Frontal cortex (tissue), 4 donors: ENCODE results near the gene RAB44. TPM values are rescaled to one million over a fixed set of nuclear protein-coding genes. Genes with fewer than 3 reads are reported as not detected.
"Not testable (repeated sequence)": the region's sequence is repeated elsewhere in the genome, so short reads cannot be mapped to it uniquely, and the experiment has no call there.

Experiments
- DNase-seq, 2 donors: peaks; one replicate each; pipeline ENCODE4 v3.0.0; 2012; ENCODE audit warnings: low spot score in 2 of 2
- FAIRE-seq: peaks from 2 replicates; lab custom pipeline; 2012; peaks lifted over from hg19 to GRCh38; lab: Jason Lieb, UNC
- total RNA-seq: library from RNA; depleted of rRNA; stranded (reverse); fragments of >200 nt; gene quantifications from one replicate; pipeline ENCODE4 v1.2.3, GENCODE V29; 2014
- donor health status: control.
- donor health status: control.
- donor health status: control.

The RAB44 gene
- total RNA-seq, 1 donor from 2014 or later: not detected

GRCh38 chr6:36703081-36703606, 5.5 kb downstream of the RAB44 start:
- DNase-seq (no peak), FAIRE-seq (no peak)

- DNase-seq: no peak
- FAIRE-seq: no peak
Observed at GRCh38 chr6:36703982-36704381, 6.4 kb downstream of the RAB44 start.

DNA sequence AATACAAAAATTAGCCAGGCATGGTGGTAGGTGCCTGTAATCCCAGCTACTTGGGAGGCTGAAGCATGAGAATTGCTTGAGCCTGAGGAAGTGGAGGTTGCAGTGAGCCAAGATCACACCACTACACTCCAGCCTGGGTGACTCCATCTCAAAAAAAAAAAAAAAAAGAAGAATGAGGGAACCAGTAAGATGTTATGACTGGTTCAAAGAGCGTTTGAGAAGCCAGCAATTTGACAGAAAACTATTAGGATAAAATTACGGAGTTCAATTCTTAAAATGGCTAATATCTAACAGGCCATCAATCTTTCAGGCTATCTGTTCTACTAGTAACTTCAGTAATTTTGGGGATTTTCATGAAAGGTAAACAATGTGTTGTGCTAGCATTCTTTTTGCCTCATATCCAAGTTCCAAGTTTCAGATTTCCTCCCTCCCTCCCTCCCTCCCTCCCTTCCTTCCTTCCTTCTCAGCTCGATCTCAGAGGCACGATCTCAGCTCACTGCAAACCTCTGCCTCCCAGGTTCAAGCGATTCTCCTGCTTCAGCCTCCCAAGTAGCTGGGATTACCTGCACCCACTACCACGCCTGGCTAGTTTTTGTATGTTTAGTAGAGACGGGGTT, 7.4 kb downstream of the RAB44 start:
- not testable (repeated sequence) for DNase-seq

DNA sequence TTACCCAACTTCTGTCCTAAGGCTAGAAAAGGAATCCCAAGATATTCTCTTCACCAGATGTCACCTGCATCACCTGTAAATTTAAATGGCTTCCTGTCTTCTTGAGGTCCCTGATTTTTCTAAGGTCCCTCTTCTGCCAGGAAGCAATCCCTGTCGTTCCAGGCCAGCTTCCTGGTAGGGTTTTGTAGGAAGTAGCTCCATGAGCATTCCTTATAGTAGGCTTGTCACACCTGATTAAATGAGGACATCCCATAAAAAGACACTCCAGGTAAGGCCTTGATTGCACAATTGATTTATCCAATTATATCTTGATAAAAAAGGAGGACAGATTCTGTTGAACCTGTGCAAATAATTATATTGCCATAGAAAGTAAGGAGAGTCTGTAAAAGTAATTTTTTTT, 8.7 kb downstream of the RAB44 start:
- DNase-seq (no peak), FAIRE-seq (no peak)

More for the DNA sequence above, 7.4 kb downstream of the RAB44 start:
- not testable (repeated sequence) for FAIRE-seq

- FAIRE-seq (no peak), DNase-seq (no peak)
Observed at GRCh38 chr6:36712816-36713215, 15.2 kb downstream of the RAB44 start.

DNA sequence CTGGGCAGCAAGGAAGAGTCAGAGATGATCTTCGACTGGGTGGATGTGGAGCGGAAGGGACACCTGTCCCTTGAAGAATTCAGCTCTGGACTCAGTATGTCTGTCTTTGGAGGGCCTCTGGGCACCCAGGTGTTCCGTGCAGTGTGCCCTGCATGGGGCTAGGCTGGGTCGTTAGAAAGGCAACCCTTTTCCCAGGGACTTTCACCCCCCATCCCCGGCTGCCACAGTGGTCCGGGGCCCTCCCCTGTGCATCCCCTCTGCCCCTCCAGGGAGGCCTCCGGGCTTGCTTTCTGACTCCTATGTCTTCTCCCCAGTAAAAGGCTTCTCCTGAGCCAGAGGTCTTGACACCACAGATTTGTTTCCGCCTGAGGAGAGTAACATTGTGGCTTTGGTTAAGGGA, 16.2 kb downstream of the RAB44 start:
- no peak for DNase-seq
- FAIRE-seq: no peak

- FAIRE-seq (no peak), DNase-seq (no peak)
Observed at GRCh38 chr6:36714511-36714910, 16.9 kb downstream of the RAB44 start.

DNA sequence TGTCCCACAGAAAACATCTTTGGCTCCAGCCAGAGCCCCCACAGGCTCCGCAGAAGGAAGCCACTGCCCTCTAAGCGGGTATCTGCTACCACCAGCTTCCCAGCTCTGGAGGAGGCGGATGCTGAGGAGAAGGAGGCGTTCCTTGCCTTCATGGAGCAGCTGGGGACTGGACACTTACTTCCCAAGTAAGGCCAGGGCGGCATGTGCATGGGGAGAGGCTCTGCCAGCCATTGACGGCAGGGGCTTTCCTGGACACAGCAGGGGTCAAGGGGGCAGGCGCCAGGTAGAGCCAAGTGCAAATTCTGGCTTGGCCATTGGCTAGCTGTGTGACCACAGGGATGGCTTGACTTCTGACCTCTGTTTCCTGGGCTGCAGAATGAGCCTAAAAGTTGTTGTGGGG, 17.8 kb downstream of the RAB44 start:
- DNase-seq (no peak), FAIRE-seq (no peak)

GRCh38 chr6:36716476-36717093, 19.0 kb downstream of the RAB44 start:
- FAIRE-seq (no peak), DNase-seq (no peak)

DNA sequence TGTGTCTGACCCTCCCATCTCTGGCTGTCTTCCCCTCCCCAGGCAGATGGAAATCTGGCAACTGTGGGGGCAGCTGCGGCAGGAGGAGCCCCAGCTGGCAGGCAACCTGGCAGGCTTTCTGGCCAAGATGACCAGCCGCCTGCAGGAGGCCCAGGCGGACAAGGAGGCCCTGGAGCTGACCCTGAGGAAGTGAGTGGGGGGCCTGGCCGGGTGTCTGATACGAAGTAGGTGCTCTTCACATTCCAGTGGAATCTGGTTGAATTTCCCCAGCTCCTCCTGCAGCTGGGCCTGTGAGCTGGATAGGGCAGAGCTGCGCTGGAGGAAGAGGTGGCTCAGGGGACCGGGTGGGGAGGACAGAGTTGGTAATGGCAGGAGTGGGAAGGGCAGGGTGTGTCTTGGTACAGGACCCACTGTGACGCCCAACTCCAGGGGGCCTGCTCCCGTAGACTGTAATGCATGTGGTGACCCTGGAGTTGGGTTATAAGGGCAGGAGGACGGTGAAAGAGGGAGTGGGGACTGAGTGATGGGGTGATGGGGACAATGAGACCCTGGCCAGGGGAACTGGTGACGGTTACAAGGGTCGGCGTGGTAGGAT, 19.7 kb downstream of the RAB44 start:
- no peak for DNase-seq
- FAIRE-seq: no peak

GRCh38 chr6:36717871-36718540, 20.4 kb downstream of the RAB44 start:
- no peak for FAIRE-seq
- DNase-seq: no peak

GRCh38 chr6:36718560-36718959, 20.9 kb downstream of the RAB44 start:
- DNase-seq (no peak), FAIRE-seq (no peak)

- DNase-seq (no peak), FAIRE-seq (no peak)
Observed at GRCh38 chr6:36719126-36719525, 21.5 kb downstream of the RAB44 start.

DNA sequence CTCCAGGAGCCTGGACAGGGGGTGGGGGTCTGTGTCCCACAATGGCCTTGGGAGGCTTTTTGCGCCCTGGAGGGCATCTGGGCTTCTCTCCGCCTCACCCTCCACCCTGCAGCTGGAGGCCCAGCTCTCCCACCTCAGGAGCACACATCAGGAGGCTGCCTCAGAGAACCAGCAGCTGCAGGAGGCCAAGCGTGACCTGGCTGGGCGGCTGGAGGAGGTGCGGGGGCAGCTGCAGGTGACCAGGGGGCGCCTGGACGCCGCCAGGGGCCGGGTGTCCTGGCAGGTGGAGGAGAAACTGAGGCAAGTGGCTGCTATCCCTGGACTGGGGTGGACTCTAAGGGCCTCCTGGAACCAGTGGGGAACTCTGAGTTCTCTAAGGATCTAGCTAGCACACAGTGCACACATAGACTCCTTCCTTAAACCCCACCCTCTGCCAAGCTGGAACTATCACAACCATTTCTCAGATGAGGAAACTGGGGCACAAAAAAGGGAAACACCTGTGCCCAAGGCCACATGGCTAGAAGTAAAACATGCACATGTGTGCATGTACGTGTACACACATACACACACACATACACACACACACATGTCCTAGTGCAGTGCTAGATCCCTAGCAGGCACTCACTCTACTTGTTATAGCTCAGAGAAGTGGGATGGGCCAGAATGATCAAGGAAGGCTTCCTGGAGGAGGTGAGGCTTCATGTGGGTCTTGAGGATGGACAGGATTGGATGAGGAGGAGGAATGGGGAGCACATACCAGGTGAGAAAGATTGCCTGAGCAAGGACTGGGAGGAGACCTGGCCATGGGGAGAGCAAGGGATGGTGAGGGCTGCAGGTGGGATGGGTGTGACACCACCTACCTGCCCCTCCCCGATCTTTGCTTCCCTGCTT, 22.9 kb downstream of the RAB44 start:
- FAIRE-seq: no peak
- DNase-seq: no peak

GRCh38 chr6:36721369-36722140, 23.9 kb downstream of the RAB44 start:
- FAIRE-seq: no peak
- DNase-seq: no peak

DNA sequence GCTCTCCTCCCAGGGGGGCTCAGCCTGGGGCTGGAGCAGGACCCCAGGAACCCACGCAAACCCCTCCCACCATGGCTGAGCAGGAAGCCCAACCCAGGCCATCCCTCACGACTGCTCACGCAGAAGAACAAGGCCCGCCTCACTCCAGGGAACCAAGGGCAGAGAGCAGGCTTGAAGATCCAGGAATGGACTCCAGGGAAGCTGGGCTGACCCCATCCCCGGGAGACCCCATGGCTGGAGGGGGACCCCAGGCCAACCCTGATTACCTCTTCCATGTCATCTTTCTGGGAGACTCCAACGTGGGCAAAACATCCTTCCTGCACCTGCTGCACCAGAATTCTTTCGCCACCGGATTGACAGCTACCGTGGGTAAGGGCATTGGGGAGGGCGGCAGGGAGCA, 24.7 kb downstream of the RAB44 start:
- no peak for DNase-seq
- no peak for FAIRE-seq

DNA sequence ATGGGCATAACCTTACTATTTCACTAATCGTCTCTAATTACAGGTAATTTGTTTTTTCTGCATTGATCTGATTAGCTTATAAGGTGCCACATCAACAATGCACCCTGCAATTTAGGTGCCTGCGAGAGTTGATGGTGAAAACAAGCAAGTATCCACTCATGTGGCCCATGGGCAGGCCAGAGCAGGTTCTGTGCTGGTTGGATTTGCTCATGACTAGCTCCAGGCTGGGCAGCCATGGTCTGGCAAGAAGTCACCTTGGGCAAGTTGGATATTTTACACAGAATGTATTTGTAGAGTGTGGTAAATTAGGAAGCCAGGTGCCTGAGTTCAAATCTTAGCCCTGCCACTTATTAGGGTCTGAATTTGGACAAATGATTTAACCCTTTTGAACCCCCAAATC, 25.3 kb downstream of the RAB44 start:
- DNase-seq: no peak
- FAIRE-seq: no peak

GRCh38 chr6:36723992-36724391, 26.4 kb downstream of the RAB44 start:
- DNase-seq, FAIRE-seq: not testable (repeated sequence)
